Measurements from ENCODE around the gene SESN3.

SESN3 gene

GRCh38 chr11:95135155-95135554 is 95.8 kb downstream of the SESN3 start:
- TF ChIP-seq POLR2AphosphoS5 (IDR thresholded peaks at IDR 0.05; ENCODE audit: low read depth, low read length) (no peak), SPI1 (IDR thresholded peaks at IDR 0.05; ENCODE audit: low read depth, low read length) (no peak), POLR2A (IDR thresholded peaks at IDR 0.05; ENCODE audit: low read depth, low read length) (no peak), PAX5 (IDR thresholded peaks at IDR 0.05; ENCODE audit: insufficient read depth, low read length, severe bottlenecking) (no peak), POU2F2 (IDR thresholded peaks at IDR 0.05; ENCODE audit: low read depth, low read length) (no peak), TAF1 (IDR thresholded peaks at IDR 0.05; ENCODE audit: low read depth, low read length) (no peak)
- no peak for FAIRE-seq
- no peak for DNase-seq (ENCODE audit: insufficient read length, low spot score)

GRCh38 chr11:95134491-95134890 is 96.5 kb downstream of the SESN3 start:
- DNase-seq (ENCODE audit: insufficient read length, low spot score) (no peak), FAIRE-seq (no peak)
- TF ChIP-seq POLR2AphosphoS5 (IDR thresholded peaks at IDR 0.05; ENCODE audit: low read depth, low read length), result no peak
- no peak for TF ChIP-seq PAX5 (IDR thresholded peaks at IDR 0.05; ENCODE audit: insufficient read depth, low read length, severe bottlenecking)
- TF ChIP-seq POLR2A (IDR thresholded peaks at IDR 0.05; ENCODE audit: low read depth, low read length), result no peak
- no peak for TF ChIP-seq POU2F2 (IDR thresholded peaks at IDR 0.05; ENCODE audit: low read depth, low read length)
- TF ChIP-seq TAF1 (IDR thresholded peaks at IDR 0.05; ENCODE audit: low read depth, low read length), result no peak
- TF ChIP-seq SPI1 (IDR thresholded peaks at IDR 0.05; ENCODE audit: low read depth, low read length), result no peak

GRCh38 chr11:95132956-95133355 is 98.0 kb downstream of the SESN3 start:
- no peak for FAIRE-seq
- TF ChIP-seq POLR2AphosphoS5 (IDR thresholded peaks at IDR 0.05; ENCODE audit: low read depth, low read length), result no peak
- TF ChIP-seq POU2F2 (IDR thresholded peaks at IDR 0.05; ENCODE audit: low read depth, low read length), result no peak
- no peak for DNase-seq (ENCODE audit: insufficient read length, low spot score)

DNA sequence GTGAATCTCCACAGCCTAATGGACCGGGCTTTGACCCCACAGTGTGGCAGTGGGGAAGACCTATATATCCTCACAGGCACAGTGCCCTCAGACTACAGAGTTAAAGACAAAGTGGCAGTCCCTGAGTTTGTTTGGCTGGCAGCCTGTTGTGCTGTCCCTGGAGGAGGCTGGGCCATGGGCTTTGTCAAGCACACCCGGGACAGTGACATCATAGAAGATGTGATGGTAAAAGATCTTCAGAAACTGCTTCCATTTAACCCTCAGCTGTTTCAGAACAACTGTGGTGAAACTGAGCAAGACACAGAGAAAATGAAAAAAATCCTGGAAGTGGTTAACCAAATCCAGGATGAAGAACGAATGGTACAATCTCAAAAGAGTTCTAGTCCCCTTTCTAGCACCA is 102.4 kb downstream of the SESN3 start:
- DNase-seq (ENCODE audit: insufficient read length, low spot score) (no peak), FAIRE-seq (no peak)
- no peak for TF ChIP-seq SPI1 (IDR thresholded peaks at IDR 0.05; ENCODE audit: low read depth, low read length)
- no peak for TF ChIP-seq PAX5 (IDR thresholded peaks at IDR 0.05; ENCODE audit: insufficient read depth, low read length, severe bottlenecking)
- TF ChIP-seq POLR2A (IDR thresholded peaks at IDR 0.05; ENCODE audit: low read depth, low read length), result no peak
- TF ChIP-seq TAF1 (IDR thresholded peaks at IDR 0.05; ENCODE audit: low read depth, low read length), result no peak
- TF ChIP-seq POU2F2 (IDR thresholded peaks at IDR 0.05; ENCODE audit: low read depth, low read length), result no peak
- TF ChIP-seq POLR2AphosphoS5 (IDR thresholded peaks at IDR 0.05; ENCODE audit: low read depth, low read length), result no peak

- no peak for DNase-seq (ENCODE audit: insufficient read length, low spot score)
- TF ChIP-seq PAX5 (IDR thresholded peaks at IDR 0.05; ENCODE audit: insufficient read depth, low read length, severe bottlenecking) (no peak), POLR2A (IDR thresholded peaks at IDR 0.05; ENCODE audit: low read depth, low read length) (no peak), POU2F2 (IDR thresholded peaks at IDR 0.05; ENCODE audit: low read depth, low read length) (no peak), TAF1 (IDR thresholded peaks at IDR 0.05; ENCODE audit: low read depth, low read length) (no peak), SPI1 (IDR thresholded peaks at IDR 0.05; ENCODE audit: low read depth, low read length) (no peak), POLR2AphosphoS5 (IDR thresholded peaks at IDR 0.05; ENCODE audit: low read depth, low read length) (no peak)
- FAIRE-seq, result no peak
These were observed 107.4 kb downstream of the SESN3 start for GRCh38 chr11:95123556-95123955.

- DNase-seq (ENCODE audit: insufficient read length, low spot score) (no peak), FAIRE-seq (no peak)
- TF ChIP-seq PAX5 (IDR thresholded peaks at IDR 0.05; ENCODE audit: insufficient read depth, low read length, severe bottlenecking) (no peak), POLR2A (IDR thresholded peaks at IDR 0.05; ENCODE audit: low read depth, low read length) (no peak), POLR2AphosphoS5 (IDR thresholded peaks at IDR 0.05; ENCODE audit: low read depth, low read length) (no peak), SPI1 (IDR thresholded peaks at IDR 0.05; ENCODE audit: low read depth, low read length) (no peak), TAF1 (IDR thresholded peaks at IDR 0.05; ENCODE audit: low read depth, low read length) (no peak), POU2F2 (IDR thresholded peaks at IDR 0.05; ENCODE audit: low read depth, low read length) (no peak)
These were observed 109.3 kb downstream of the SESN3 start for GRCh38 chr11:95121698-95122097.

DNA sequence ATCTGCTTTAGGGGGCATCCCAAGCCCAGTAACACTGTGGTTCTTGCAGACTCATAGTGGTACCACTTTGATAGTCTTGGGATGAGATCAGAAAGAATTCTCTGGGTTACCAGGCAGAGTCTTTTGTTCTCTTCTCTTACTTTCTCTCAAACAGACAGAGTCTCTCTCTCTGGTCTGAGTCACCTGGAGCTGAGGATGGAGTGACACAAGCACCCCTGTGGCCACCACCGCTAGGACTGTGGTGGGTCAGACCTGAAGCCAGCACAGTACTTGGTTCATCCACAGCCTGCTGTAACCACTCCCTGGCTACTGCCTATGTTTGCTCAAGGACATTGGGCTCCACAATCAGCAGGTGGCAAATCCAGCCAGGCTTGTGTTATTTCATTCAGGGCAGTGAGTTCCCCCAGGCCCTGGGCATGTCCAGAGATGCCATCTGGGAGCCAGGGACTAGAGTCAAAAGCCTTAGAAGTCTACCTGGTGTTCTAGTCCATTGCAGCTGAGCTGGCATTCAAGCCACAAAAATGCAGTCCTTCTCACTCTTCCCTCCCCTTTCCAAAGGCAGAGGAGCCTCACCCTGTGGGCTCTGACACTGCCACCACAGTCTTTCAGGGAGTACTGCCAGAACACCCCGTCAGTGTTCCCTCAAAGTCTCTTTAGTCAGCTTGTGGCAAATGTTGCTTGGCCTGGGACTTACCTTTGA is 111.5 kb downstream of the SESN3 start:
- TF ChIP-seq POLR2AphosphoS5 (IDR thresholded peaks at IDR 0.05; ENCODE audit: low read depth, low read length) (no peak), TAF1 (IDR thresholded peaks at IDR 0.05; ENCODE audit: low read depth, low read length) (no peak), POU2F2 (IDR thresholded peaks at IDR 0.05; ENCODE audit: low read depth, low read length) (no peak), PAX5 (IDR thresholded peaks at IDR 0.05; ENCODE audit: insufficient read depth, low read length, severe bottlenecking) (no peak), POLR2A (IDR thresholded peaks at IDR 0.05; ENCODE audit: low read depth, low read length) (no peak), SPI1 (IDR thresholded peaks at IDR 0.05; ENCODE audit: low read depth, low read length) (no peak)
- FAIRE-seq (no peak), DNase-seq (ENCODE audit: insufficient read length, low spot score) (no peak)

- DNase-seq (ENCODE audit: insufficient read length, low spot score) (no peak), FAIRE-seq (no peak)
- TF ChIP-seq POU2F2 (IDR thresholded peaks at IDR 0.05; ENCODE audit: low read depth, low read length), result no peak
- TF ChIP-seq POLR2AphosphoS5 (IDR thresholded peaks at IDR 0.05; ENCODE audit: low read depth, low read length), result no peak
- TF ChIP-seq SPI1 (IDR thresholded peaks at IDR 0.05; ENCODE audit: low read depth, low read length), result no peak
- no peak for TF ChIP-seq PAX5 (IDR thresholded peaks at IDR 0.05; ENCODE audit: insufficient read depth, low read length, severe bottlenecking)
- no peak for TF ChIP-seq TAF1 (IDR thresholded peaks at IDR 0.05; ENCODE audit: low read depth, low read length)
- no peak for TF ChIP-seq POLR2A (IDR thresholded peaks at IDR 0.05; ENCODE audit: low read depth, low read length)
These were observed 115.4 kb downstream of the SESN3 start for GRCh38 chr11:95115597-95115996.

Data from GM12891 (cell line).